Caco-2 (cell line): ENCODE measurements around the gene SHLD3. TPM values are rescaled to one million over a fixed set of nuclear protein-coding genes. Genes with fewer than 3 reads are reported as not detected.

ENCODE experiments used
- BruUV-seq: library from RNA; stranded (reverse); fragments of 400-500 nt; replicated peaks from 2 replicates; lab custom pipeline; 2021; lab: Mats Ljungman, UMichigan
- CTCF ChIA-PET: fragments of 300-600 bp; sonication (Branson Sonifier 250); formaldehyde crosslinking; loops from one replicate; lab custom pipeline; 2022; ENCODE audit warnings: antibody characterized with exemption; lab: Charles Lee
- POLR2A ChIA-PET: fragments of 300-600 bp; sonication (Branson Sonifier 250); formaldehyde crosslinking; loops from one replicate; lab custom pipeline; 2022; ENCODE audit warnings: antibody characterized with exemption; lab: Charles Lee
- DNase-seq, 2 experiments: peaks; one replicate each; pipeline versions ENCODE4 v3.0.0 to v3.0.0-alpha.2; 2020 to 2022
- H3K27me3 ChIP-seq: replicated peaks from 2 replicates; pipeline ENCODE4 v1.6.0; 2011; ENCODE audit warnings: low read length; ENCODE audit not compliant: control insufficient read depth, insufficient read depth
- H3K36me3 ChIP-seq: 2 replicates; pipeline ENCODE4 v1.5.1; 2011; ENCODE audit warnings: low read length; ENCODE audit not compliant: control insufficient read depth, insufficient read depth
- H3K4me1 ChIP-seq: fragments of 250-450 bp; sonication (Bioruptor Pico); 2 replicates; pipeline ENCODE4 v1.5.1; 2020; ENCODE audit warnings: mild to moderate bottlenecking
- H3K4me3 ChIP-seq: 2 replicates; pipeline ENCODE4 v1.5.1; 2011; ENCODE audit warnings: low read depth, mild to moderate bottlenecking, control low read depth, low read length
- H3K9me3 ChIP-seq: fragments of 250-450 bp; sonication (Bioruptor Pico); 2 replicates; pipeline ENCODE4 v1.5.1; 2020; ENCODE audit warnings: mild to moderate bottlenecking, moderate library complexity
- H3K27ac Mint-ChIP-seq: one replicate; pipeline ENCODE4 v1.8.0; 2022; ENCODE audit warnings: mixed read lengths; ENCODE audit not compliant: unreplicated experiment
- H3K27me3 Mint-ChIP-seq: one replicate; pipeline ENCODE4 v1.8.0; 2022; ENCODE audit warnings: mixed read lengths; ENCODE audit not compliant: insufficient read depth, unreplicated experiment
- H3K36me3 Mint-ChIP-seq: one replicate; pipeline ENCODE4 v1.8.0; 2022; ENCODE audit warnings: mild to moderate bottlenecking, mixed read lengths; ENCODE audit not compliant: insufficient read depth, unreplicated experiment
- H3K4me1 Mint-ChIP-seq: one replicate; pipeline ENCODE4 v1.8.0; 2022; ENCODE audit warnings: low read depth, mixed read lengths; ENCODE audit not compliant: unreplicated experiment
- H3K4me3 Mint-ChIP-seq: one replicate; pipeline ENCODE4 v1.8.0; 2022; ENCODE audit warnings: mild to moderate bottlenecking, moderate library complexity, mixed read lengths; ENCODE audit not compliant: unreplicated experiment
- H3K9me3 Mint-ChIP-seq: one replicate; pipeline ENCODE4 v1.8.0; 2022; ENCODE audit warnings: mixed read lengths; ENCODE audit not compliant: unreplicated experiment
- CTCF ChIP-seq, 2 experiments: fragments of 200-600 bp in 1 of 2; IDR thresholded peaks; 1 replicate in 1 of 2; 2 replicates in 1 of 2; pipeline versions ENCODE4 v1.5.1 to v1.8.0; 2011 to 2022; ENCODE audit warnings: antibody characterized with exemption in 1 of 2, control low read depth in 1 of 2, inconsistent platforms in 1 of 2, low read depth in 1 of 2, low read length in 1 of 2, mild to moderate bottlenecking in 1 of 2, moderate library complexity in 1 of 2; ENCODE audit not compliant: insufficient read depth in 1 of 2, severe bottlenecking in 1 of 2, unreplicated experiment in 1 of 2
- intact Hi-C: fragments of 100-400 bp; cut with micrococcal nuclease; formaldehyde crosslinking; loops from one replicate; pipeline ENCODE4 v1.10.0; 2022; ENCODE audit not compliant: unreplicated experiment
- total RNA-seq: library from RNA; stranded (reverse); gene quantifications from 2 replicates; pipeline ENCODE4 v1.2.3, GENCODE V29; 2022

The SHLD3 gene
- total RNA-seq, 1 experiment from 2014 or later = 4.7 TPM

- CTCF ChIA-PET = no interaction called here
- no peak for TF ChIP-seq CTCF (IDR thresholded peaks at IDR 0.05; ENCODE audit: insufficient read depth in 1 of 2, low read depth in 1 of 2, low read length in 1 of 2, severe bottlenecking in 1 of 2, unreplicated experiment in 1 of 2)
- peaks cover 12% of the 10 kb centered on the region for H3K36me3 Mint-ChIP-seq
Observed at GRCh38 chr5:65647941-65648340, 23.1 kb downstream of the SHLD3 start.

GRCh38 chr5:65651144-65651543 lies 26.3 kb downstream of the SHLD3 start:
- Histone ChIP-seq H3K9me3 (no peaks in the 10 kb centered on the region), H3K4me3 (no peak overlapping the region), H3K4me1 (peaks cover 18% of the 10 kb centered on the region), H3K36me3 (no peaks in the 10 kb centered on the region), H3K27me3 (no peaks in the 10 kb centered on the region)
- CTCF ChIA-PET = interaction anchor here (0.6 kb wide), 1 partner anchor 60 kb away, joined by 9 read pairs; no protein-coding TSS in a partner anchor
- H3K4me3 Mint-ChIP-seq = peak overlapping the region; percentile 41
- DNase-seq = peak; percentile 72 to 83
- H3K9me3 Mint-ChIP-seq = no peaks in the 10 kb centered on the region
- no peak for TF ChIP-seq CTCF (IDR thresholded peaks at IDR 0.05; ENCODE audit: insufficient read depth in 1 of 2, low read depth in 1 of 2, low read length in 1 of 2, severe bottlenecking in 1 of 2, unreplicated experiment in 1 of 2)
- intact Hi-C loops = loop anchor here (1.0 to 2.0 kb wide), 3 partner anchors 14 to 40 kb away; partner anchors contain the start of gene TRIM23
- H3K27me3 Mint-ChIP-seq = no peaks in the 10 kb centered on the region
- BruUV-seq = no TSS peak
- H3K36me3 Mint-ChIP-seq = peaks cover 12% of the 10 kb centered on the region
- POLR2A ChIA-PET = interaction anchor here (1.5 kb wide), 1 partner anchor 88 kb away, joined by 6 read pairs; the partner anchor contains the start of genes CENPK and PPWD1
- H3K4me1 Mint-ChIP-seq = peaks cover 17% of the 10 kb centered on the region
- peak overlapping the region; percentile 48 for H3K27ac Mint-ChIP-seq

More at GRCh38 chr5:65647941-65648340, 23.1 kb downstream of the SHLD3 start:
- no peaks in the 10 kb centered on the region for H3K27me3 ChIP-seq
- BruUV-seq = no TSS peak
- H3K36me3 ChIP-seq = no peaks in the 10 kb centered on the region
- Mint-ChIP-seq H3K4me1 (peaks cover 17% of the 10 kb centered on the region), H3K27ac (no peak overlapping the region), H3K27me3 (no peaks in the 10 kb centered on the region), H3K4me3 (no peak overlapping the region), H3K9me3 (no peaks in the 10 kb centered on the region)
- no peaks in the 10 kb centered on the region for H3K9me3 ChIP-seq
- no peak overlapping the region for H3K4me3 ChIP-seq
- POLR2A ChIA-PET = no interaction called here
- H3K4me1 ChIP-seq = peaks cover 18% of the 10 kb centered on the region
- intact Hi-C loops = no loop called here
- no peak for DNase-seq

GRCh38 chr5:65654713-65655112 lies 29.9 kb downstream of the SHLD3 start:
- no peaks in the 10 kb centered on the region for H3K4me1 Mint-ChIP-seq
- no peak for DNase-seq
- no peaks in the 10 kb centered on the region for H3K36me3 ChIP-seq
- H3K27me3 Mint-ChIP-seq = no peaks in the 10 kb centered on the region
- H3K27me3 ChIP-seq = no peaks in the 10 kb centered on the region
- intact Hi-C loops = no loop called here
- no peaks in the 10 kb centered on the region for H3K9me3 Mint-ChIP-seq
- ChIA-PET CTCF (no interaction called here), POLR2A (no interaction called here)
- H3K4me1 ChIP-seq = peaks cover 12% of the 10 kb centered on the region; the same call in 1 of the 2 replicates
- TF ChIP-seq CTCF (IDR thresholded peaks at IDR 0.05; ENCODE audit: insufficient read depth in 1 of 2, low read depth in 1 of 2, low read length in 1 of 2, severe bottlenecking in 1 of 2, unreplicated experiment in 1 of 2) = no peak
- H3K9me3 ChIP-seq = no peaks in the 10 kb centered on the region
- no TSS peak for BruUV-seq
- peaks cover 16% of the 10 kb centered on the region for H3K36me3 Mint-ChIP-seq
- no peak overlapping the region for H3K4me3 ChIP-seq
- H3K4me3 Mint-ChIP-seq = no peak overlapping the region
- no peak overlapping the region for H3K27ac Mint-ChIP-seq
